Stimulated activated CD8-positive, alpha-beta memory T cell treated with anti-CD3 and anti-CD28 coated beads, Interleukin-15, amount 100 ng/mL, for 4 hours (primary cell): ENCODE results near the gene BATF3.

Source experiments
- DNase-seq, 2 donors: peaks; one replicate each; pipeline ENCODE4 v3.0.0-alpha.2; 2020; ENCODE audit warnings: low read depth in 2 of 2

Gene BATF3

GRCh38 chr1:212684521-212685090 is 15.0 kb downstream of the BATF3 start:
- DNase-seq = no peak

- no peak for DNase-seq
Observed at GRCh38 chr1:212684076-212684475, 15.6 kb downstream of the BATF3 start.

- DNase-seq = peak in 1 of 2 donors; percentile 25
Observed at GRCh38 chr1:212683357-212683722, 16.3 kb downstream of the BATF3 start.

DNA sequence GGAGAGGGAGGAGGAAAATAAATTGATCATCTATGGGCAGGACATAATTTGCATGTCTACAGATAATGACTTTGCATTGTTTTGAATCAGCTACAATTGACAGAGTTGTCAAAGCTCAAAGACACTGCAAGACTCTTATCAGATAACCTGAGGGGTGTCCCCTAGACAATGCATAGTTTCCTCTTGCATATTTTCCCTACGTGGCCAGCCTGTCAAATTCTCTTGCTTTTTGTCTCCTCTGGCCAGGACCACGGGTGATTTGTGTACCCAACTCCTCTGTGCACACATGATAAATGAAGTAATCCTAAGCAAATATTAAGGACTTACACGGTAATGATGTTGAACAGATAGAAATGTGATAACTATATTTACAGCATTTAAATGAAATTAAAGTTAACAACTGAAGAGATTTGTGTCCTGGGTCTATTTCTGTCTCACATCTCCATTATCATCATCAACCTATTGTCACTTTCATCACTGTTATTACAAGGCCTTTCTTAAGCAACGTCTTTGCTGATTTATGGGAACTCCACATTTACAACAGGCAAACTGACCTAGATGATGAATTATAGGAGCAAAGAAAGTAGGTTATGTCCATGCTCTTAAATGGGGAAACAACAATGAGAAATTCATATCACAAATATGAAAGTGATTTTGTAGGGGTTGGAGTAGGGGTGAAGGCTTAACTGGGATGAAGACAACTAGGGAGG is 18.8 kb downstream of the BATF3 start:
- DNase-seq = no peak

DNA sequence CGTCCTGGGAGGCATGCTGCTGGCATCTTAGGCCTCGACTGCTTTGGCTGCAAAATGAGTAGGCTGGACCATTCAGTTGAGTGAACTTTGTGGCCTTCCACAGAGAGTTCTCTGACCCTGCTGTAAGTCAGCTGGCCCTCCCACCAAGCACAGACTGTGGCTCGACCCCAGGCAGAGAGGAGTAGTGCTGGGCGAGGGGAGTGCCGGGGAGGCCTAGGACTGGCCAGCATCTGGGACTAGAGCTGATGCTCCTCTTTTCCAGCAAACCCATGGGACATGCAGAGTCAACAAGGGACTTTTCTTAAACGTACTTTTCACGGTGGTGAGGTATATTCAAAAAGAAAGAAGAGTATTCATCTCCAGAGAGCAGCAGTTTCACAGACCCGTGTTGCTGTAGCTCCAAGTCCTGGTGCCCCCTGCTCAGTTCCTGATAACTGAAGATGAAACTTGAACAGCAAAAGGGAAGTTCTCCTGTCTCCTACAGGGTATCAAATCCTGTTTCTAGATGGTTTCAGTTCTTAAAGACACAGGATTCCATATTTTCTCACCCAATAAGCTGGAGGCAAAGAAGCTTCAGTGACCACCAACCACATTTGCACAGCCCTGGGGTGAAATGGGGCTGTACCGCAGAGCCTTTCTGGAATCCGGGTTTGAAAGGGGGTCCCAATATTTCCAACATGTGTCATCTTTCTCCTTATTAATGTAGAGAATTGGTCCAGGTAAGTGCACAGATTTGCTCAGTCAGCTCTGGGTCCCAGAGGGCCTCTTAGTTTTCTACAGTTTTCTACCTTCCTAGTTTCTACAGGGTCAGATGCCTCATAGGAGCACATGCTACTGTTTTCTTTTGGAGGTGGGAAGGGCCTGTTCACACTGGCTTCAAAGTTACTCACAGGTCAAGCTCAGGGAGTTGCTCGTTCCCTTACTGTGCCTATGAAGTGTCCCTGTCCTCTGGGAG is 20.9 kb downstream of the BATF3 start:
- DNase-seq = no peak

DNA sequence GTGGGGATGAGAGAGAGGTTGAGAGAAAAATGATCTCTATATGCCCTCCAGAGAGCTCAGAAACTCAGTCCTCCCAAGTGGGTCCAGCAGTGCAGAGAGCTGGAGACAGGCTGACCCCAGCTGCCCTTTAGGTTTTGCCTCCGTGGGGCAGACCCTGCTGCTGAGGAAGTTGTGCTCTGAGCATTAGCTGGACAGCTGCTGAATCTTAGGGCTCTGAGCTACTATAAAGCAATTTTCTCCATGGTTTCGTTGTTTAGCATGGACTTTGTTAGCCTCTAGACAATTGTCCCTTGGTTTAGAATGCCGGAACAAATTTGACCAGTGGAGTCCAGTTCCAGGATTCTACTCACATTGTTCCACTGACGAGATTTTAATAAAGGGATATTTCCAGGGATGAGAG is 22.1 kb downstream of the BATF3 start:
- no peak for DNase-seq

- no peak for DNase-seq
Observed at GRCh38 chr1:212677136-212677535, 22.5 kb downstream of the BATF3 start.

- no peak for DNase-seq
Observed at GRCh38 chr1:212675675-212676074, 24.0 kb downstream of the BATF3 start.

DNA sequence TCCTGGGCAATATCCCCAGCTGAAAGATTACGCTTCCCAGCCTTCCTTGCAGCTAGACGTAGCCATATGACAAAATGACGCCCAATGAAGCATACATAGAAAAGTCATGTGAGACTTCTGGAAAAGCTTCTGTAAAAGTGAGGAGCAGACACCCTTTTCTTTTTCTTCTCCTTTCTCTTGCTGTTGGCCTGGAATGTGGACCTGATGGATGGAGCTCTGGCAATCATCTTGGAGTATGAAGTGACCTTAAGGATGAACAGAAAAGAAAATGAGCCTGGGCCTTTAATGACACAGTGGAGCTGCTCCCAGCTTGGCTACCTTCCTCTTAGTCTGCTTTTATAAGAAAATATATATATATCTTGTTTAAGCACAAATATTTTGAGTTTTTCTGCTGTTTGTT is 24.8 kb downstream of the BATF3 start:
- no peak for DNase-seq

DNA sequence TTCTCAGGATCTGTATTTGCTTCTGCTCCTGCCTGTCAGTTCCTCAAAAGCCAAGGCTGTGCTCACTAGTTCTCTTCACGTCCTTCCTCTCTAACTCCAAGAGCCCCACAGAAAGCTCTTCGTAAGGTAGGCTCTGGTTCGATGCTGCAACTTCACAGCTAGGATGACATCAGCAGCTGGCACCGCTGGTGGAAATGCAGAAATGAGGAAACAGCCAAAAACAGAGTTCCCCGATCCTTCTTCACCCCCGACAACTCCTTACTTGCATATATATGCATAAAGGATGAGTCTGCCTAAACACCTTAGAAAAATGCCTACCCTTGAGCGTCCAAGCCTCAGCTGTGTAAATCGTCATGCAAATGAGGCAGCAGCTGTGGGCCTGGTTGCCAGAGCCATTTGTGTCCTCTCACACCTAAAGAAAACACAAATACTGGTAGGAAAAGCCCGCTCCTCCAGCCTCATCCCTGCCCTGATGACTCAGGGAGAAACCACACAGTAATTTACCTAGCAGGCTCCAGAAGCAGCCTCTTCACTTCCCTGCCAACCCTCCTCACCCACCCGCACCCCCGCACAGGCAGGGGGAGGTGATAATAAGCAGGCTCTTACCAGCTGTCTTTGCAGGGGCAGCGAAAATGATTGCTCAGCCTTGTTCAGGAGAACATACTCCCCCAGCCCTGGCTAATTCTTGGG is 28.2 kb downstream of the BATF3 start:
- no peak for DNase-seq

GRCh38 chr1:212670882-212671281 is 28.8 kb downstream of the BATF3 start:
- no peak for DNase-seq

DNA sequence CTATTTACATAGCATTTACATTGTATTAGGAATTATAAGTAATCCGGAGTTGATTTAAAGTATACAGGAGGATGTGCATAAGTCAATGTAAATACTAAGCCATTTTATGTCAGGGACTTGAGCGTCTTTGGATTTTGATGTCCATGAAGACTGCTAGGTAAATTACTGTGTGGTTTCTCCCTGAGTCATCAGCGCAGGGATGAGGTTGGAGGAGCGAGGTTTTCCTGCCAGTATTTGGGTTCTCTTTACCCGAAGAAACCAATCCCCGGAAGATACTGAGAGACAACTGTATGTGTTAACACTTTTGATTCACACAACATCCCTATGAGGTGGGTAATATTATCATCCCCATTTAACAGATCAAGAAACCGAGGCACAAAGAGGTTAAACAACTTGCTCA is 29.3 kb downstream of the BATF3 start:
- no peak for DNase-seq

DNA sequence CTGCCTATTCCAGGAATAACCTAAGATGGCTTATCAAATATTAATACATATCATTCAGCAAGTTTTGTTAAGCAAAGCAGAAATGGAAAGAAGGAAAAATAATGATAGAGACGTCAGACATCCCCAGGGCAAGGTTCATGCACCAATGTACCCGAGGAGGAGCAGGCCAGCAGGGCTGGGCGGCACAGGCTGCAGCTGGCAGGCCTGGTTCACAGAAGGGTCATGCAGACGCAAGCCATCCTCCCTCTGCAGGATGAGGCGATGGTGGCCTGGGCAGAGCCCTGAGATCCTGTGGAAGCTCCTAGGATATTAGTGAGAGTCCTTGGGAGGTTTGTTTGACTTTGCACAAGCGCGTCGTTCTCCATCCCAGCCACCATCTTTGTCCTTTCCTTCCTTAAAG is 30.0 kb downstream of the BATF3 start:
- DNase-seq = no peak

- no peak for DNase-seq
Observed at GRCh38 chr1:212669102-212669501, 30.5 kb downstream of the BATF3 start.

DNA sequence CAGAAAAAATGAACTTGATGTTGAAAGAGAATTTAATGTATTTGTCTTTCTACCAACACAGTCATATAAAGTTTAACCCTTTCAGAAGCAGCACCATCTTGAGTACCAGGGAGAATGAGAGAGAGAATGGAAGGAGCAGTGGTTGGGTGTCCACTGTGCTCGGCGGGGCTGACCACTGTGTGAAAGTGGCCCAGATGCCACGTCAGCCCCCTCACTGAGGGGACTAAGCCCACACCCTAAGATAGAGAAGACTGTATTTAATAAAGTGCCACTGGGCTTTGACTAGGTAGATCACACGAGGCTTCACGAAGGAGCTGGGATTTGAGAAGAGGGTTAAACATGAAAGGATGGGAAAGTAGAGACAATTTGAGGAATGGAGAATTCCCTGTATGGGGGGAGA is 31.2 kb downstream of the BATF3 start:
- no peak for DNase-seq

DNA sequence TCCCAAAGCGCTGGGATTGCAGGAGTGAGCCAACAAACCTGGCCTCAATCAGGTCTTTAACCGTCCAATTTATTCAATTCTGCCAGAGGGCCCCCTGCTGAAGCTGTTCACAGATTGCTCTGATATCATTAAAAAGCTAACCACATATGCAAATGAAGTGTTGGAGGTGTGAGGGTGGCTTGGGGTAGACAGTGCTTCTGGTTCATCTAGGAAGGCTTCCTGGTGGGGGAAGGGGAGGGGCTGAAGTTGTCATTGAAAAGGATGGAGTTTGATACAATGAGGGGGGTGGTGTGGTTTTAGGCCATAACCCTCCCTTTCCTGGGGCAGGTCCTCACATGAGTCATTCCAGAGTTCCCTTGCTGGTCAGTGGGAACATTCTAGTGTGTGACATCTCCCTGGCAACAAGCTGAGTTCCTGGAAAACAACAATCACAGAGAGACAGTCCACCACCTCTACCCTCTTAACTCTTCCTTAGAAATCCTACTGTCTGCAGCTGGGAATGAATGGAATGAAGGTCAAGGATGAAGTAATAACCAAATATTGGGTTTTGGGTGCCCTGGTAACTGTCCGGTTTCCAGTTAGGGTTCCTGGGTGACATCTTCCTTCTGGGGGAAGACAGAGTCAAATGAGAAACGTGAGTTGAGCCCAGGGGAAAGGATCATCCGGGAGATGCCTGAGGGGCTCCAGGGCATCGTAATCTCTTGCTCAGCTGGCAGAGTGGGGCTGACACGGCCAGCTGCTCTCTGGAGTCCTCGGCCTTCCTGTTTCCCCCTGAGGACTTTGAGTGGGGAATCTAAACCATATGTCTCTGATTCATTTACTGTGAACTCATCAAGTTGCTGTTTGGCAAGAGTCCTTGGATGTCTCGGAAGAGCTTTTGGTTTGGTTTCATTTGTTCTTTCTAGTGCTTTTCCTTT is 32.2 kb downstream of the BATF3 start:
- DNase-seq = no peak

DNA sequence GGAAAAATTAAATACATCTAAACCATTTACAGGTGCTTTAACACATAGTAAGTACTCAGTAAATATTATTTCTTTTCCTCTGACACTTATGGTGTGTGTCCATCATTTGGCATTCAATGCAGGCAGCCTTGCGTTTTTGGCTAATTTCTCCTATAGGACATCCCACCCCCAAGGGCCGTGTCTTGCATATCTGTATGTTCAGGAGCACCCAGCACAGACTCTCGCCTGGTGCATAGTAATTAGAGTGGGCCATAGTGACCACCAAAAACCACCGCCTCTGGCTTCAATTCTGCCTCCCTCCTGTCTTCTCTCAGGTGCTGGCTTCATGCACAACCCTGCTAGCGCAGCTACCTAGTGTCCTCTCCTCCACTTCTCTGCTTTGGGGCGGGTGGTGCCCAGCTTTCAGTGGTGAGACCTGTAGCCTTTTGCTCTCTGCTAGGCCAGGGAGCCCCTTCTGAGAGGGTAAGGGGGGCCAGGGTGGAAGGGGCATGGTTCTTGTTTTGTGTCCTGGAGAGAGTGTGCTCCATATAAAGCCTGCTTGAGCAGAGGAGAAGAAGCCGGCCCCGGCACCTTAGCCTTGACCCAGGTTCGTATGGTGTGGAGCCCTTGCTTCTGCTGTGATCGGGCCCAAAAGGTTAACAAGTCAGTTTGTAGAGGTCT is 33.4 kb downstream of the BATF3 start:
- DNase-seq = no peak

DNA sequence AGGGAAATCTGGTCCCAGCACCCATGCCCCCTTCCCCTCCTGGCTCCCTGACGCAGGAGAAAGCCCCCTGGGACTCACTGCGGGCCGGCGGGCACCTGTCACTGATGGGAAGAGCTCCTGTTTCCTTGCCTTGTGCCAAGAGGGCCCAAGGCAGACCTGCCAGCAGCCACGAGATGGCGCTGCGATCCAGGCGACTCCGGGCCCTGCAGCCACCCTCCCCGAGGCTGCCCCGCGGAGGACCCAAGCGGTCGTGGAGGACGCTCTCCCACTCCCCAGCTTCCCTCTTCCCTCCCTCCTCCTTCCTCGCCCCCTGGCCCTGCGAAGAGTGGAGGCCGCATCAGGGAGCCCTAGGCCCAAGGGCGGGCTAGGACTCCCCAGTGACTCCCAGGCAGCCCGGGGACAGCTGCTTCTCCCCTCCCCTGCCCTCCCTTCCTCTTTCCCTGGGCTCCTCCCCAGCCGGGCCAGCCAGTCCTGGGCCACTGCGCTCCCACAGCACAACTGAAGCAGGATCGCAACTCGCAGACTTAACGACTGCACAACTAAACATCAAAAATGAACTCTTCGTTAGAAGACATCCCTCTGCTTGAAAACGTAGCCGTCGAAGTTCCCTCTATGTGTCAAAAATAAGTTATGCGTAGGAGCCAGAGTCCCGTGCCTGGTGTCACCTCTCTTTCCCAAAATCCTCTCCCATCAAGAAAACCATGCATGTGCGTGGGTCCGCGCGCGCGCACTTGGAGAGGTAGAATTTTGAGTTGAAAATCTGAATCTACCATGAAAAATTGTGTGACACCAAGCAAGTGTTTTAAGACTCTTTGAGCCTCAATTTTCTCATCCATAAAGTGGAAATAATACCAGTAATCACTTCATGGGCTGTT is 34.2 kb downstream of the BATF3 start:
- peak; percentile 53 to 57 for DNase-seq

- no peak for DNase-seq
Observed at GRCh38 chr1:212664409-212665199, 35.0 kb downstream of the BATF3 start.
